HG03469 (cell line): ENCODE measurements around the gene ZNF750.

ENCODE experiments used
- ATAC-seq: cut with Tn5 transposase; IDR thresholded peaks from one replicate; pipeline ENCODE4 v1.9.1; 2021; ENCODE audit warnings: mild to moderate bottlenecking, moderate library complexity, moderate number of reproducible peaks; ENCODE audit not compliant: unreplicated experiment

ZNF750 gene

GRCh38 chr17:82814834-82815233 is 25.0 kb downstream of the ZNF750 start:
- no peak for ATAC-seq

- ATAC-seq, result no peak
Measured at GRCh38 chr17:82813299-82814051, 26.3 kb downstream of the ZNF750 start.

GRCh38 chr17:82812601-82813000 is 27.2 kb downstream of the ZNF750 start:
- ATAC-seq, result no peak

GRCh38 chr17:82812058-82812457 is 27.8 kb downstream of the ZNF750 start:
- ATAC-seq, result no peak

- no peak for ATAC-seq
Measured at GRCh38 chr17:82810644-82811430, 29.0 kb downstream of the ZNF750 start.

GRCh38 chr17:82808921-82809905 is 30.6 kb downstream of the ZNF750 start:
- no peak for ATAC-seq

- ATAC-seq, result no peak
Measured at GRCh38 chr17:82808006-82808405, 31.8 kb downstream of the ZNF750 start.

- no peak for ATAC-seq
Measured at GRCh38 chr17:82807562-82807961, 32.3 kb downstream of the ZNF750 start.

- no peak for ATAC-seq
Measured at GRCh38 chr17:82807101-82807500, 32.7 kb downstream of the ZNF750 start.

- no peak for ATAC-seq
Measured at GRCh38 chr17:82806645-82807044, 33.2 kb downstream of the ZNF750 start.

GRCh38 chr17:82805823-82806222 is 34.0 kb downstream of the ZNF750 start:
- no peak for ATAC-seq

- no peak for ATAC-seq
Measured at GRCh38 chr17:82805254-82805653, 34.6 kb downstream of the ZNF750 start.

- no peak for ATAC-seq
Measured at GRCh38 chr17:82804442-82805191, 35.2 kb downstream of the ZNF750 start.

- no peak for ATAC-seq
Measured at GRCh38 chr17:82803606-82804005, 36.2 kb downstream of the ZNF750 start.

GRCh38 chr17:82803185-82803584 is 36.6 kb downstream of the ZNF750 start:
- ATAC-seq, result no peak

- no peak for ATAC-seq
Measured at GRCh38 chr17:82802075-82802780, 37.6 kb downstream of the ZNF750 start.

GRCh38 chr17:82801377-82801970 is 38.3 kb downstream of the ZNF750 start:
- ATAC-seq, result no peak

GRCh38 chr17:82800885-82801284 is 38.9 kb downstream of the ZNF750 start:
- no peak for ATAC-seq

GRCh38 chr17:82799591-82799990 is 40.2 kb downstream of the ZNF750 start:
- ATAC-seq, result no peak
